H1 (cell line): ENCODE measurements around the gene PGPEP1. TPM values are rescaled to one million over a fixed set of nuclear protein-coding genes. Genes with fewer than 3 reads are reported as not detected.
"Not testable (repeated sequence)": the region's sequence is repeated elsewhere in the genome, so short reads cannot be mapped to it uniquely, and the experiment has no call there.

Experiments
- CTCF ChIA-PET: fragments of 300-600 bp; sonication (Branson Sonifier 250); formaldehyde crosslinking; loops from one replicate; lab custom pipeline; 2021; ENCODE audit not compliant: partially characterized antibody; lab: Charles Lee
- POLR2A ChIA-PET: fragments of 300-600 bp; sonication (Branson Sonifier 250); formaldehyde crosslinking; loops from one replicate; lab custom pipeline; 2021; ENCODE audit warnings: inconsistent platforms; ENCODE audit not compliant: partially characterized antibody; lab: Charles Lee
- DNase-seq, 2 experiments: peaks; one replicate each; pipeline versions ENCODE4 v3.0.0 to v3.0.0-alpha.2; 2010 to 2022; ENCODE audit warnings: low spot score in 2 of 2, low read depth in 1 of 2, mixed read lengths in 1 of 2
- FAIRE-seq: peaks from 2 replicates; lab custom pipeline; 2011; peaks lifted over from hg19 to GRCh38; lab: Jason Lieb, UNC
- H2AFZ ChIP-seq: 2 replicates; pipeline ENCODE4 v1.8.1; 2012; ENCODE audit warnings: low read length, inconsistent platforms
- H2AK5ac ChIP-seq: 2 replicates; pipeline ENCODE4 v1.6.1; 2013; ENCODE audit warnings: low read depth, low read length
- H2BK120ac ChIP-seq: replicated peaks from 2 replicates; pipeline ENCODE3; 2013; ENCODE audit warnings: low read depth, low read length, inconsistent platforms
- H2BK12ac ChIP-seq: 2 replicates; pipeline ENCODE4 v1.6.1; 2013; ENCODE audit warnings: low read depth, low read length
- H2BK15ac ChIP-seq: 2 replicates; pipeline ENCODE4 v1.6.1; 2013; ENCODE audit warnings: low read length
- H2BK20ac ChIP-seq: 2 replicates; pipeline ENCODE4 v1.6.1; 2013; ENCODE audit warnings: low read length
- H2BK5ac ChIP-seq: 2 replicates; pipeline ENCODE4 v1.6.1; 2013; ENCODE audit warnings: low read depth, low read length
- H3K14ac ChIP-seq: 2 replicates; pipeline ENCODE4 v1.6.1; 2013; ENCODE audit warnings: inconsistent platforms; ENCODE audit not compliant: insufficient read length
- H3K18ac ChIP-seq: 2 replicates; pipeline ENCODE4 v1.6.1; 2013; ENCODE audit warnings: low read length; ENCODE audit errors: extremely low read depth
- H3K23ac ChIP-seq: 2 replicates; pipeline ENCODE4 v1.6.1; 2013; ENCODE audit warnings: inconsistent platforms; ENCODE audit not compliant: insufficient read length
- H3K23me2 ChIP-seq: 2 replicates; pipeline ENCODE4 v1.6.1; 2013; ENCODE audit warnings: low read depth, low read length
- H3K27ac ChIP-seq: 2 replicates; pipeline ENCODE4 v1.6.1; 2011; ENCODE audit warnings: low read depth, low read length, inconsistent platforms
- H3K27me3 ChIP-seq, 4 experiments: replicated peaks in 1 of 4; 1 replicate in 1 of 4; 2 replicates in 3 of 4; pipeline versions ENCODE4 v1.6.1 to v1.8.1; 2011 to 2013; ENCODE audit warnings: low read length in 3 of 4, mild to moderate bottlenecking in 3 of 4, inconsistent platforms in 2 of 4, mixed read lengths in 2 of 4, moderate library complexity in 1 of 4; ENCODE audit not compliant: control insufficient read depth in 3 of 4, insufficient read depth in 3 of 4; ENCODE audit errors: extremely low read depth in 1 of 4
- H3K36me3 ChIP-seq, 4 experiments: 2 replicates each; pipeline versions ENCODE4 v1.6.1 to v1.8.1; 2011 to 2013; ENCODE audit warnings: mild to moderate bottlenecking in 4 of 4, low read length in 3 of 4, moderate library complexity in 2 of 4, control low read depth in 1 of 4, inconsistent platforms in 1 of 4; ENCODE audit not compliant: insufficient read depth in 4 of 4, control insufficient read depth in 2 of 4
- H3K4ac ChIP-seq: replicated peaks from 2 replicates; pipeline ENCODE3; 2013; ENCODE audit warnings: low read length, low read depth, mixed read lengths, inconsistent platforms; ENCODE audit not compliant: insufficient read length
- H3K4me1 ChIP-seq, 4 experiments: replicated peaks in 1 of 4; 1 replicate in 1 of 4; 2 replicates in 3 of 4; pipeline versions ENCODE4 v1.6.1 to v1.8.1; 2011 to 2013; ENCODE audit warnings: low read length in 3 of 4, inconsistent platforms in 2 of 4, mixed read lengths in 1 of 4; ENCODE audit not compliant: insufficient read depth in 4 of 4, control insufficient read depth in 3 of 4
- H3K4me2 ChIP-seq, 2 experiments: 2 replicates each; pipeline versions ENCODE4 v1.6.1 to v1.8.1; 2011 to 2013; ENCODE audit warnings: low read depth in 2 of 2, low read length in 2 of 2, control low read depth in 1 of 2, inconsistent platforms in 1 of 2, mild to moderate bottlenecking in 1 of 2; ENCODE audit not compliant: insufficient read depth in 1 of 2
- H3K4me3 ChIP-seq, 4 experiments: fragments of 200-600, 300-600 bp in 1 of 4; sonication (generic), shearing (Covaris generic), sonication (Bioruptor Twin) in 1 of 4; 2 replicates each; pipeline versions ENCODE4 v1.5.1 to v1.8.1; 2011 to 2016; ENCODE audit warnings: low read length in 4 of 4, low read depth in 3 of 4, control low read depth in 2 of 4, inconsistent platforms in 2 of 4, mild to moderate bottlenecking in 2 of 4, mixed read lengths in 1 of 4, moderate library complexity in 1 of 4; ENCODE audit not compliant: insufficient read depth in 2 of 4; ENCODE audit errors: extremely low read depth in 1 of 4
- H3K56ac ChIP-seq: replicated peaks from 2 replicates; pipeline ENCODE3; 2013; ENCODE audit warnings: low read depth, mild to moderate bottlenecking, mixed read lengths, low read length, inconsistent platforms; ENCODE audit not compliant: insufficient read length
- H3K79me1 ChIP-seq: 2 replicates; pipeline ENCODE4 v1.6.1; 2013; ENCODE audit warnings: low read depth, low read length, control low read depth
- H3K79me2 ChIP-seq, 2 experiments: 2 replicates each; pipeline versions ENCODE4 v1.6.1 to v1.8.1; 2012 to 2013; ENCODE audit warnings: low read length in 2 of 2, mild to moderate bottlenecking in 2 of 2, inconsistent platforms in 1 of 2; ENCODE audit not compliant: insufficient read depth in 2 of 2, control insufficient read depth in 1 of 2
- H3K9ac ChIP-seq, 4 experiments: replicated peaks in 1 of 4; 1 replicate in 1 of 4; 2 replicates in 3 of 4; pipeline versions ENCODE4 v1.6.1 to v1.8.1; 2011 to 2013; ENCODE audit warnings: low read depth in 3 of 4, low read length in 3 of 4, control low read depth in 2 of 4, mild to moderate bottlenecking in 2 of 4, moderate library complexity in 2 of 4, inconsistent platforms in 1 of 4; ENCODE audit errors: extremely low read depth in 1 of 4
- H3K9me3 ChIP-seq, 2 experiments: 2 replicates each; pipeline versions ENCODE4 v1.6.1 to v1.8.1; 2012 to 2013; ENCODE audit warnings: mild to moderate bottlenecking in 2 of 2, moderate library complexity in 2 of 2, control low read depth in 1 of 2, inconsistent platforms in 1 of 2, low read depth in 1 of 2, low read length in 1 of 2, mixed read lengths in 1 of 2; ENCODE audit not compliant: insufficient read depth in 2 of 2
- H4K20me1 ChIP-seq, 2 experiments: replicated peaks in 1 of 2; 2 replicates each; pipeline versions ENCODE3 to v1.8.1; 2011 to 2013; ENCODE audit warnings: inconsistent platforms in 2 of 2, low read length in 2 of 2, mild to moderate bottlenecking in 1 of 2; ENCODE audit not compliant: insufficient read depth in 2 of 2, control insufficient read depth in 1 of 2
- H4K5ac ChIP-seq: 2 replicates; pipeline ENCODE4 v1.6.1; 2013; ENCODE audit warnings: low read length, low read depth, mixed read lengths, inconsistent platforms; ENCODE audit not compliant: insufficient read length
- H4K8ac ChIP-seq: 2 replicates; pipeline ENCODE4 v1.8.0; 2013; ENCODE audit warnings: mild to moderate bottlenecking, moderate library complexity, low read length, inconsistent platforms; ENCODE audit not compliant: insufficient read depth; ENCODE audit errors: extremely low read depth
- H4K91ac ChIP-seq: replicated peaks from 2 replicates; pipeline ENCODE3; 2013; ENCODE audit warnings: low read length, mixed read lengths, inconsistent platforms; ENCODE audit not compliant: insufficient read length
- WGBS, 2 experiments: shearing (Covaris generic) in 1 of 2; methylation state at CpG; one replicate each; pipeline versions ENCODE4 v1.1.6 to v1.1.7; 2013 to 2015; ENCODE audit warnings: low lambda C conversion rate in 2 of 2, mixed read lengths in 2 of 2, inconsistent platforms in 1 of 2, low coverage in 1 of 2, missing lambda C conversion rate in 1 of 2; ENCODE audit not compliant: insufficient replicate concordance in 2 of 2, insufficient coverage in 1 of 2, insufficient read length in 1 of 2; ENCODE audit errors: extremely low coverage in 1 of 2, missing lambda C conversion rate in 1 of 2; 5-methylcytosine and 5-hydroxymethylcytosine counted together
- polyA plus RNA-seq, 7 experiments: library from polyadenylated mRNA; depleted of rRNA in 3 of 7; stranded (reverse) in 5 of 7; unstranded in 2 of 7; fragments of >200 nt in 5 of 7; fragments of 200-250 nt in 2 of 7; gene quantifications; 1 replicate in 5 of 7; 2 replicates in 1 of 7; 4 replicates in 1 of 7; pipeline versions ENCODE4 v1.2.1 to v1.2.3, GENCODE V29; 2011 to 2013; ENCODE audit warnings: missing spikeins in 2 of 7, mixed read lengths in 2 of 7
- total RNA-seq: library from RNA; stranded (reverse); fragmentation: NEBNext Ultra II Directional; extraction: Animal tissue kit (Norgen Biotek cat#: 25700); gene quantifications from 2 replicates; pipeline ENCODE4 v1.2.1, GENCODE V29; 2021

The PGPEP1 gene
- total and polyA plus RNA-seq, 2 of the 8 experiments (the other 6 are each of a cell fraction or from before 2014, with no cell fraction given), result 17.0 to 33.4 TPM

- H4K5ac ChIP-seq, H3K4me2 ChIP-seq, H3K9me3 ChIP-seq, H3K27ac ChIP-seq, H3K79me2 ChIP-seq, FAIRE-seq, H3K9ac ChIP-seq, H2BK15ac ChIP-seq, H3K4ac ChIP-seq, H2BK5ac ChIP-seq, H3K56ac ChIP-seq, H4K20me1 ChIP-seq, H2BK20ac ChIP-seq, H4K8ac ChIP-seq, H4K91ac ChIP-seq, H3K4me1 ChIP-seq, H3K27me3 ChIP-seq, H2BK120ac ChIP-seq, DNase-seq, H2BK12ac ChIP-seq, H3K23ac ChIP-seq, H2AK5ac ChIP-seq, H3K36me3 ChIP-seq, H3K18ac ChIP-seq, H3K14ac ChIP-seq, H3K79me1 ChIP-seq, H3K23me2 ChIP-seq, H2AFZ ChIP-seq, H3K4me3 ChIP-seq: not testable (repeated sequence)
- POLR2A ChIA-PET, result interaction anchor here (0.7 to 1.6 kb wide), 4 partner anchors 13 to 312 kb away, joined by 3 to 7 read pairs (median 3); partner anchors contain the start of gene JUND
- 99% methylated on average over 4 of the region's 11 CpGs; no CpG with 5 or more reads in 1 of the 2 experiments for WGBS, 2 experiments
- CTCF ChIA-PET, result interaction anchor here (0.7 to 12.8 kb wide), 9 partner anchors 8 to 130 kb away, joined by 3 to 174 read pairs (median 4); partner anchors contain the start of genes GDF15 and LRRC25
These were observed 65.4 kb downstream of the PGPEP1 start for GRCh38 chr19:18405754-18406153.
